Erythroblast (primary cell): Measurements from ENCODE around the gene FGD6.

Experiments used
- DNase-seq, 2 experiments: peaks; one replicate each; lab custom pipeline; 2025; lab: John Stamatoyannopoulos, UW
- GATA1 ChIP-seq: IDR thresholded peaks from 2 replicates; pipeline ENCODE4 v1.6.1; 2011; ENCODE audit warnings: low read depth, mild to moderate bottlenecking, control low read depth, low read length, moderate library complexity
- POLR2A ChIP-seq: IDR thresholded peaks from 2 replicates; pipeline ENCODE4 v1.6.1; 2011; ENCODE audit warnings: mild to moderate bottlenecking, low read length

FGD6 gene

GRCh38 chr12:95072900-95073697, 144.2 kb downstream of the FGD6 start, which contains the start of gene NR2C1:
NR2C1 (minus strand) TSS chr12:95073618; CDS start chr12:95067384, 6,234 bp downstream.
- TF ChIP-seq POLR2A: peak; percentile 72
- TF ChIP-seq GATA1: no peak
- peak; percentile 96 to 97 for DNase-seq

GRCh38 chr12:95070378-95070777, 146.9 kb downstream of the FGD6 start:
- TF ChIP-seq POLR2A (no peak), GATA1 (no peak)
- no peak for DNase-seq

- DNase-seq: no peak
- TF ChIP-seq GATA1 (no peak), POLR2A (no peak)
These were observed 151.0 kb downstream of the FGD6 start for GRCh38 chr12:95066091-95066855.

GRCh38 chr12:95060951-95061350, 156.3 kb downstream of the FGD6 start:
- no peak for DNase-seq
- TF ChIP-seq POLR2A (no peak), GATA1 (no peak)

DNA sequence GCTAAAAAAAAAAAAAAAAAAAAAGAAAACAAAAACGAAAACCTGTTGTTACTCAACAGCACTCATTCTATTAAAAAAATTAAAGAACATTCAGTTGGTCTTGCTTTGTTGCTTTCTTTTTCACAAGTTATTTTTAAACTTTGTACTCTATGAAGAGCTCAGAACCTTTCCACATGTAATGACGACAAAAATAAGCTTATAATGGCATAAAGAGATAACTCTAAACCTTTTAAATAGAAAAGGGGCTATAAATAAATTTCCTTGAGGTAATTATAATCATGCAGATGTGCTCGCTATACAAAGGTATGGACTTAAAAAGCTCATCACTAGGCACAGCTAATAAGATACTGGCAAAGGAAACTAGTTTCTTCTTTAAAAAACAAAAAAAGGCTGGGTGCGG, 157.3 kb downstream of the FGD6 start:
- TF ChIP-seq GATA1: no peak
- TF ChIP-seq POLR2A: no peak
- no peak for DNase-seq

- DNase-seq: no peak
- TF ChIP-seq GATA1: no peak
- TF ChIP-seq POLR2A: no peak
These were observed 159.8 kb downstream of the FGD6 start for GRCh38 chr12:95057424-95057823.

DNA sequence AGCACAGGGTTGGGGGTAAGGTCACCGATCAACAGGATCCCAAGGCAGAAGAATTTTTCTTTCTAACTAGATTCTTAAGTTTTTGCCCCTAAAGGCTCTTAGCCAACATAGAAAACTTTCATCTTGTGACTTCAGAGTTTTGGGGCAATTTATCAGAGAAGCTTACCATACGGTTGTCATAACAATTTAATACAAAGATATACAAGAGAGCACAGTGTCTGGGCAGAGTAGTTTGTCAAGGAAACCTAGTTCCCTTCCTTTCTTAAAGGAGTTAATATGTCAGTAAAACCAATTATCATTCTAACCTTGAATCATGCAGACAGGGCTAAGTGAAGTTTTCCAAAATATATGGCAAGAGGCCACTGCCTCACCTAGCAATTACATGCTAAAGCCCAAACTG, 162.2 kb downstream of the FGD6 start:
- DNase-seq: no peak
- TF ChIP-seq GATA1: no peak
- TF ChIP-seq POLR2A: no peak

- DNase-seq: no peak
These were observed 163.1 kb downstream of the FGD6 start for GRCh38 chr12:95054206-95054605.

GRCh38 chr12:95051241-95051640, 166.0 kb downstream of the FGD6 start:
- DNase-seq: peak; percentile 3 to 42
- TF ChIP-seq GATA1 (no peak), POLR2A (no peak)

More at GRCh38 chr12:95054206-95054605, 163.1 kb downstream of the FGD6 start:
- TF ChIP-seq GATA1: no peak
- TF ChIP-seq POLR2A: no peak

- DNase-seq: no peak
- no peak for TF ChIP-seq GATA1
- TF ChIP-seq POLR2A: no peak
These were observed 179.4 kb downstream of the FGD6 start for GRCh38 chr12:95037906-95038305.

- TF ChIP-seq GATA1: no peak
- TF ChIP-seq POLR2A: no peak
- no peak for DNase-seq
These were observed 182.5 kb downstream of the FGD6 start for GRCh38 chr12:95034750-95035149.
